Panc1 (cell line): ENCODE measurements around the gene IFI44. TPM values are rescaled to one million over a fixed set of nuclear protein-coding genes. Genes with fewer than 3 reads are reported as not detected.

ENCODE experiments used
- ATAC-seq: fragments of 200-7000 bp; cut with Tn5 transposase; 2 replicates; pipeline ENCODE4 v1.9.1; 2020; ENCODE audit warnings: mild to moderate bottlenecking, moderate library complexity
- BruUV-seq: library from RNA; stranded (reverse); fragments of 400-500 nt; replicated peaks from 2 replicates; lab custom pipeline; 2021; lab: Mats Ljungman, UMichigan
- CTCF ChIA-PET: fragments of 300-600 bp; sonication (Branson Sonifier 250); formaldehyde crosslinking; loops from one replicate; lab custom pipeline; 2022; ENCODE audit warnings: antibody characterized with exemption; lab: Charles Lee
- POLR2A ChIA-PET: fragments of 300-600 bp; sonication (Branson Sonifier 250); formaldehyde crosslinking; loops from one replicate; lab custom pipeline; 2022; ENCODE audit warnings: antibody characterized with exemption; lab: Charles Lee
- DNase-seq: peaks from one replicate; pipeline ENCODE4 v3.0.0-alpha.2; 2010; ENCODE audit warnings: low read depth, low spot score
- H3K27ac ChIP-seq: 2 replicates; pipeline ENCODE4 v1.5.1; 2011; ENCODE audit warnings: mild to moderate bottlenecking, low read length, inconsistent platforms
- H3K27me3 ChIP-seq: fragments of 200-500 bp; sonication (Bioruptor generic); 2 replicates; pipeline ENCODE4 v1.6.0; 2014; ENCODE audit warnings: low read length, inconsistent platforms; ENCODE audit not compliant: control insufficient read depth, insufficient read depth
- H3K36me3 ChIP-seq: fragments of 200-500 bp; sonication (Bioruptor generic); 2 replicates; pipeline ENCODE4 v1.5.1; 2014; ENCODE audit warnings: inconsistent platforms, mild to moderate bottlenecking, low read length, moderate library complexity; ENCODE audit not compliant: control insufficient read depth, insufficient read depth
- H3K4me1 ChIP-seq: 2 replicates; pipeline ENCODE4 v1.5.1; 2011; ENCODE audit warnings: inconsistent platforms, mild to moderate bottlenecking, low read length, moderate library complexity; ENCODE audit not compliant: control insufficient read depth, insufficient read depth
- H3K4me3 ChIP-seq, 2 experiments: 2 replicates each; pipeline ENCODE4 v1.5.1; 2011 to 2012; ENCODE audit warnings: low read depth in 2 of 2, low read length in 2 of 2, mild to moderate bottlenecking in 2 of 2, inconsistent platforms in 1 of 2, moderate library complexity in 1 of 2
- H3K9me3 ChIP-seq: fragments of 200-500 bp; sonication (Bioruptor generic); 2 replicates; pipeline ENCODE4 v1.5.1; 2014; ENCODE audit warnings: low read depth, mild to moderate bottlenecking, inconsistent platforms, low read length, moderate library complexity; ENCODE audit not compliant: control insufficient read depth, insufficient read depth
- CTCF ChIP-seq: fragments of 450-650 bp; IDR thresholded peaks from 2 replicates; pipeline ENCODE4 v1.5.1; 2017; ENCODE audit warnings: mild to moderate bottlenecking
- POLR2AphosphoS5 ChIP-seq: IDR thresholded peaks from 2 replicates; pipeline ENCODE4 v1.6.1; 2012; ENCODE audit warnings: mild to moderate bottlenecking, low read depth, low read length, moderate library complexity
- REST ChIP-seq, 2 experiments: IDR thresholded peaks; 2 replicates each; pipeline ENCODE4 v1.6.1; 2011 to 2012; ENCODE audit warnings: low read depth in 2 of 2, control low read depth in 1 of 2, low read length in 1 of 2, mild to moderate bottlenecking in 1 of 2, moderate library complexity in 1 of 2; ENCODE audit not compliant: insufficient read depth in 1 of 2
- SIN3A ChIP-seq: IDR thresholded peaks from 2 replicates; pipeline ENCODE4 v1.6.1; 2012; ENCODE audit warnings: low read depth, mild to moderate bottlenecking, low read length, moderate library complexity, borderline replicate concordance; ENCODE audit not compliant: insufficient read depth
- TCF7L2 ChIP-seq: IDR thresholded peaks from 2 replicates; pipeline ENCODE4 v1.6.1; 2011; ENCODE audit warnings: mild to moderate bottlenecking, low read depth, low read length, inconsistent platforms
- in situ Hi-C: cut with HindIII; loops from 2 replicates; pipeline ENCODE4 v1.10.0; 2016; ENCODE audit warnings: low sequenced_read_pairs, low pct_unique_long_range_greater_than_20kb
- intact Hi-C: fragments of 100-400 bp; cut with micrococcal nuclease; formaldehyde crosslinking; loops from one replicate; pipeline ENCODE4 v1.10.0; 2022; ENCODE audit not compliant: unreplicated experiment
- total RNA-seq: library from RNA; stranded (reverse); gene quantifications from one replicate; pipeline ENCODE4 v1.2.1, GENCODE V29; 2021; ENCODE audit not compliant: unreplicated experiment

The IFI44 gene
- total RNA-seq, 1 experiment from 2014 or later = 2.0 TPM

GRCh38 chr1:78652019-78652560, 2.5 kb downstream of the IFI44 start:
- Histone ChIP-seq H3K27me3 (no peaks in the 10 kb centered on the region), H3K9me3 (no peaks in the 10 kb centered on the region), H3K27ac (no peak overlapping the region), H3K4me3 (no peak overlapping the region), H3K36me3 (no peaks in the 10 kb centered on the region), H3K4me1 (no peaks in the 10 kb centered on the region)
- TF ChIP-seq POLR2AphosphoS5 (no peak), CTCF (no peak), REST (IDR thresholded peaks at IDR 0.05; ENCODE audit: insufficient read depth in 1 of 2, low read depth in 2 of 2, low read length in 1 of 2) (no peak), SIN3A (no peak), TCF7L2 (no peak)
- intact Hi-C loops (no loop called here), in situ Hi-C loops (no loop called here)
- ATAC-seq (no peak), DNase-seq (no peak)
- CTCF ChIA-PET = no interaction called here
- POLR2A ChIA-PET = no interaction called here
- BruUV-seq = no TSS peak

DNA sequence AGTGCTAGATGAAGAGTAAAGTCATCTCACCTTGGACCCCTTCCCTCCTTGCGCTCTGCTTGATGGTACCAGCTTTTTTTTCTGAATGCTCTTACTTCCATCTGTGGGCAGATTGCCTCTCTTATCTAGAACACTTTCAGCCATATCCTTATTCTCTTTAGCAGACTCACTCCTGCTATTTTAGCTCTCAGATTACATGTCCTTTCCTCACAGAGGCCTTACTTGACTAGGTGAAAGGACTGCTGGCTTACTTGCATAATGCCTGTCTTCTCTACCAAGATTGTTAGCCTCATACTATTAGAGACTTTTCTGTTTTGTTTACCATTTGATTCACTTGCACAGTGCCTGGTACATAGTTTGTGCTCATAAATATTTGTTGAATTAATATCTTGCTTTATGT, 9.3 kb downstream of the IFI44 start:
- intact Hi-C loops (no loop called here), in situ Hi-C loops (no loop called here)
- ATAC-seq (no peak), DNase-seq (no peak)
- Histone ChIP-seq H3K4me3 (no peak overlapping the region), H3K9me3 (no peaks in the 10 kb centered on the region), H3K27me3 (no peaks in the 10 kb centered on the region), H3K4me1 (no peaks in the 10 kb centered on the region), H3K36me3 (no peaks in the 10 kb centered on the region), H3K27ac (no peak overlapping the region)
- POLR2A ChIA-PET = no interaction called here
- no TSS peak for BruUV-seq
- TF ChIP-seq CTCF (no peak), REST (IDR thresholded peaks at IDR 0.05; ENCODE audit: insufficient read depth in 1 of 2, low read depth in 2 of 2, low read length in 1 of 2) (no peak), POLR2AphosphoS5 (no peak), TCF7L2 (no peak), SIN3A (no peak)
- CTCF ChIA-PET = no interaction called here
